ENCODE measurements around the gene PHACTR1.

- TF ChIP-seq EZH2 (IDR thresholded peaks at IDR 0.05; ENCODE audit: borderline replicate concordance, low read length): no peak
- TF ChIP-seq, protein P1, sequence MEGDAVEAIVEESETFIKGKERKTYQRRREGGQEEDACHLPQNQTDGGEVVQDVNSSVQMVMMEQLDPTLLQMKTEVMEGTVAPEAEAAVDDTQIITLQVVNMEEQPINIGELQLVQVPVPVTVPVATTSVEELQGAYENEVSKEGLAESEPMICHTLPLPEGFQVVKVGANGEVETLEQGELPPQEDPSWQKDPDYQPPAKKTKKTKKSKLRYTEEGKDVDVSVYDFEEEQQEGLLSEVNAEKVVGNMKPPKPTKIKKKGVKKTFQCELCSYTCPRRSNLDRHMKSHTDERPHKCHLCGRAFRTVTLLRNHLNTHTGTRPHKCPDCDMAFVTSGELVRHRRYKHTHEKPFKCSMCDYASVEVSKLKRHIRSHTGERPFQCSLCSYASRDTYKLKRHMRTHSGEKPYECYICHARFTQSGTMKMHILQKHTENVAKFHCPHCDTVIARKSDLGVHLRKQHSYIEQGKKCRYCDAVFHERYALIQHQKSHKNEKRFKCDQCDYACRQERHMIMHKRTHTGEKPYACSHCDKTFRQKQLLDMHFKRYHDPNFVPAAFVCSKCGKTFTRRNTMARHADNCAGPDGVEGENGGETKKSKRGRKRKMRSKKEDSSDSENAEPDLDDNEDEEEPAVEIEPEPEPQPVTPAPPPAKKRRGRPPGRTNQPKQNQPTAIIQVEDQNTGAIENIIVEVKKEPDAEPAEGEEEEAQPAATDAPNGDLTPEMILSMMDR (IDR thresholded peaks at IDR 0.05; ENCODE audit: low read length): no peak
These were observed 292.9 kb downstream of the PHACTR1 start for GRCh38 chr6:13009461-13009860.

All from OCI-LY1 (cell line).